Colon (tissue), 2 donors: ENCODE results near the gene ODAPH.
"Not testable (repeated sequence)": the region's sequence is repeated elsewhere in the genome, so short reads cannot be mapped to it uniquely, and the experiment has no call there.

Experiments
- FAIRE-seq: peaks from 2 replicates; lab custom pipeline; 2012; peaks lifted over from hg19 to GRCh38; lab: Jason Lieb, UNC
- donor health status: control.
- donor health status: control.

The ODAPH gene

GRCh38 chr4:75555294-75556164 is at the start of gene ODAPH:
Gene ODAPH, plus strand, starts transcription at chr4:75556066. Its CDS starts 17 bp downstream, at chr4:75556083.
- FAIRE-seq = no peak

- not testable (repeated sequence) for FAIRE-seq
These were observed 46.3 kb upstream of the ODAPH start for GRCh38 chr4:75509592-75509991.

GRCh38 chr4:75511841-75512240 is 44.0 kb upstream of the ODAPH start:
- no peak for FAIRE-seq

- no peak for FAIRE-seq
These were observed 43.3 kb upstream of the ODAPH start for GRCh38 chr4:75512386-75513211.

GRCh38 chr4:75513526-75514130 is 42.2 kb upstream of the ODAPH start:
- no peak for FAIRE-seq

GRCh38 chr4:75514131-75514948 is 41.5 kb upstream of the ODAPH start, which contains the start of the genes RCHY1 and THAP6:
Gene RCHY1, minus strand, starts transcription at chr4:75514403. Its CDS starts 117 bp downstream, at chr4:75514286.
Gene THAP6, plus strand, starts transcription at chr4:75514473. Its CDS starts 980 bp downstream, at chr4:75515453.
- no peak for FAIRE-seq

GRCh38 chr4:75514949-75515612 is 40.8 kb upstream of the ODAPH start:
- FAIRE-seq = no peak

- FAIRE-seq = no peak
These were observed 39.7 kb upstream of the ODAPH start for GRCh38 chr4:75516144-75516543.

- FAIRE-seq = not testable (repeated sequence)
These were observed 36.4 kb upstream of the ODAPH start for GRCh38 chr4:75519452-75519851.

GRCh38 chr4:75525086-75525485 is 30.8 kb upstream of the ODAPH start:
- FAIRE-seq = no peak

- no peak for FAIRE-seq
These were observed 30.0 kb upstream of the ODAPH start for GRCh38 chr4:75525910-75526309.

GRCh38 chr4:75527482-75527881 is 28.4 kb upstream of the ODAPH start:
- no peak for FAIRE-seq

GRCh38 chr4:75530556-75531322 is 25.1 kb upstream of the ODAPH start:
- no peak for FAIRE-seq

- not testable (repeated sequence) for FAIRE-seq
These were observed 24.2 kb upstream of the ODAPH start for GRCh38 chr4:75531536-75532143.

GRCh38 chr4:75533339-75533887 is 22.5 kb upstream of the ODAPH start:
- not testable (repeated sequence) for FAIRE-seq

GRCh38 chr4:75533926-75534325 is 21.9 kb upstream of the ODAPH start:
- not testable (repeated sequence) for FAIRE-seq

GRCh38 chr4:75537308-75537707 is 18.6 kb upstream of the ODAPH start:
- FAIRE-seq = not testable (repeated sequence)

GRCh38 chr4:75542824-75543223 is 13.0 kb upstream of the ODAPH start:
- FAIRE-seq = no peak

- not testable (repeated sequence) for FAIRE-seq
These were observed 11.6 kb upstream of the ODAPH start for GRCh38 chr4:75544220-75544619.
